Astrocyte (in vitro differentiated cells and primary cell): ENCODE results near the gene TNFAIP2. TPM values are rescaled to one million over a fixed set of nuclear protein-coding genes. Genes with fewer than 3 reads are reported as not detected.
A peak's percentile ranks its signal among the peaks of the same experiment; 100 is the strongest.

Experiments used
- DNase-seq: peaks from one replicate; pipeline ENCODE4 v3.0.0-alpha.2; 2010; ENCODE audit warnings: low read depth
- FAIRE-seq: peaks from 2 replicates; lab custom pipeline; 2011; peaks lifted over from hg19 to GRCh38; lab: Jason Lieb, UNC
- H2AFZ ChIP-seq: 2 replicates; pipeline ENCODE4 v1.6.0; 2012; ENCODE audit warnings: low read depth, low read length, inconsistent platforms
- H3K27ac ChIP-seq: 2 replicates; pipeline ENCODE4 v1.5.1; 2011; ENCODE audit warnings: low read depth, low read length, inconsistent platforms
- H3K27me3 ChIP-seq: 2 replicates; pipeline ENCODE4 v1.6.0; 2011; ENCODE audit warnings: low read length, inconsistent platforms; ENCODE audit not compliant: insufficient read depth
- H3K36me3 ChIP-seq: 2 replicates; pipeline ENCODE4 v1.5.1; 2011; ENCODE audit warnings: low read length, inconsistent platforms; ENCODE audit not compliant: insufficient read depth
- H3K4me1 ChIP-seq: 2 replicates; pipeline ENCODE4 v1.5.1; 2011; ENCODE audit warnings: low read length, inconsistent platforms; ENCODE audit not compliant: insufficient read depth
- H3K4me2 ChIP-seq: 2 replicates; pipeline ENCODE4 v1.6.0; 2012; ENCODE audit warnings: low read length, inconsistent platforms
- H3K4me3 ChIP-seq: 2 replicates; pipeline ENCODE4 v1.5.1; 2011; ENCODE audit warnings: low read depth, mild to moderate bottlenecking, low read length, inconsistent platforms; ENCODE audit not compliant: insufficient read depth
- H3K79me2 ChIP-seq: 2 replicates; pipeline ENCODE4 v1.6.0; 2012; ENCODE audit warnings: mild to moderate bottlenecking, low read length, inconsistent platforms; ENCODE audit not compliant: insufficient read depth
- H3K9ac ChIP-seq: 2 replicates; pipeline ENCODE4 v1.6.0; 2012; ENCODE audit warnings: mild to moderate bottlenecking, low read length, inconsistent platforms
- H3K9me3 ChIP-seq: 2 replicates; pipeline ENCODE4 v1.5.1; 2012; ENCODE audit warnings: low read depth, mild to moderate bottlenecking, low read length, inconsistent platforms; ENCODE audit not compliant: insufficient read depth
- H4K20me1 ChIP-seq: 2 replicates; pipeline ENCODE4 v1.6.0; 2012; ENCODE audit warnings: low read length, inconsistent platforms; ENCODE audit not compliant: insufficient read depth
- H3K27ac Mint-ChIP-seq: one replicate; pipeline ENCODE4 v1.8.0; 2021; ENCODE audit warnings: mild to moderate bottlenecking, mixed read lengths; ENCODE audit not compliant: unreplicated experiment
- H3K27me3 Mint-ChIP-seq: one replicate; pipeline ENCODE4 v1.8.0; 2021; ENCODE audit warnings: low read depth, mixed read lengths; ENCODE audit not compliant: unreplicated experiment
- H3K36me3 Mint-ChIP-seq: one replicate; pipeline ENCODE4 v1.8.0; 2021; ENCODE audit warnings: low read depth, mixed read lengths; ENCODE audit not compliant: unreplicated experiment
- H3K4me1 Mint-ChIP-seq: one replicate; pipeline ENCODE4 v1.8.0; 2021; ENCODE audit warnings: low read depth, mixed read lengths; ENCODE audit not compliant: unreplicated experiment
- H3K4me3 Mint-ChIP-seq: one replicate; pipeline ENCODE4 v1.8.0; 2021; ENCODE audit warnings: mild to moderate bottlenecking, moderate library complexity, mixed read lengths; ENCODE audit not compliant: unreplicated experiment
- H3K9me3 Mint-ChIP-seq: one replicate; pipeline ENCODE4 v1.8.0; 2021; ENCODE audit warnings: mild to moderate bottlenecking, mixed read lengths; ENCODE audit not compliant: unreplicated experiment
- EZH2 ChIP-seq: IDR thresholded peaks from 2 replicates; pipeline ENCODE4 v1.6.1; 2012; ENCODE audit warnings: mild to moderate bottlenecking, low read length, inconsistent platforms; ENCODE audit not compliant: insufficient read depth
- total RNA-seq: library from RNA; stranded (reverse); gene quantifications from 2 replicates; pipeline ENCODE4 v1.2.1, GENCODE V29; 2021
- TF ChIP-seq, protein P1 (sequence below): IDR thresholded peaks from 2 replicates; pipeline ENCODE4 v1.5.1; 2011; ENCODE audit warnings: low read depth, mild to moderate bottlenecking, inconsistent platforms, low read length, moderate library complexity; ENCODE audit not compliant: insufficient read depth

The TNFAIP2 gene
- total RNA-seq, 1 donor from 2014 or later = 29.5 TPM

- Mint-ChIP-seq H3K9me3 (no peaks in the 10 kb centered on the region), H3K4me1 (peaks cover 19% of the 10 kb centered on the region), H3K27me3 (peaks cover 27% of the 10 kb centered on the region), H3K27ac (no peak overlapping the region), H3K36me3 (peaks cover 10% of the 10 kb centered on the region), H3K4me3 (no peak overlapping the region)
- H3K36me3 ChIP-seq = no peaks in the 10 kb centered on the region
- peaks cover 39% of the 10 kb centered on the region for H3K4me1 ChIP-seq
- FAIRE-seq = no peak
- H2AFZ ChIP-seq = no peak overlapping the region
- no peak overlapping the region for H3K9ac ChIP-seq
- H3K9me3 ChIP-seq = no peaks in the 10 kb centered on the region
- no peak for TF ChIP-seq EZH2
- TF ChIP-seq, protein P1, sequence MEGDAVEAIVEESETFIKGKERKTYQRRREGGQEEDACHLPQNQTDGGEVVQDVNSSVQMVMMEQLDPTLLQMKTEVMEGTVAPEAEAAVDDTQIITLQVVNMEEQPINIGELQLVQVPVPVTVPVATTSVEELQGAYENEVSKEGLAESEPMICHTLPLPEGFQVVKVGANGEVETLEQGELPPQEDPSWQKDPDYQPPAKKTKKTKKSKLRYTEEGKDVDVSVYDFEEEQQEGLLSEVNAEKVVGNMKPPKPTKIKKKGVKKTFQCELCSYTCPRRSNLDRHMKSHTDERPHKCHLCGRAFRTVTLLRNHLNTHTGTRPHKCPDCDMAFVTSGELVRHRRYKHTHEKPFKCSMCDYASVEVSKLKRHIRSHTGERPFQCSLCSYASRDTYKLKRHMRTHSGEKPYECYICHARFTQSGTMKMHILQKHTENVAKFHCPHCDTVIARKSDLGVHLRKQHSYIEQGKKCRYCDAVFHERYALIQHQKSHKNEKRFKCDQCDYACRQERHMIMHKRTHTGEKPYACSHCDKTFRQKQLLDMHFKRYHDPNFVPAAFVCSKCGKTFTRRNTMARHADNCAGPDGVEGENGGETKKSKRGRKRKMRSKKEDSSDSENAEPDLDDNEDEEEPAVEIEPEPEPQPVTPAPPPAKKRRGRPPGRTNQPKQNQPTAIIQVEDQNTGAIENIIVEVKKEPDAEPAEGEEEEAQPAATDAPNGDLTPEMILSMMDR = no peak
- DNase-seq = no peak
- H3K4me2 ChIP-seq = peak overlapping the region; percentile 78
- H3K27me3 ChIP-seq = no peaks in the 10 kb centered on the region
- H4K20me1 ChIP-seq = peaks cover 65% of the 10 kb centered on the region
- H3K4me3 ChIP-seq = peak overlapping the region; percentile 10
- no peaks in the 10 kb centered on the region for H3K79me2 ChIP-seq
- H3K27ac ChIP-seq = no peak overlapping the region
Measured at GRCh38 chr14:103126873-103127304, 3.6 kb downstream of the TNFAIP2 start.

GRCh38 chr14:103127356-103127755 lies 4.1 kb downstream of the TNFAIP2 start:
- no peak overlapping the region for H3K9ac ChIP-seq
- no peak overlapping the region for H2AFZ ChIP-seq
- peaks cover 17% of the 10 kb centered on the region for H3K4me1 Mint-ChIP-seq
- no peaks in the 10 kb centered on the region for H3K27me3 ChIP-seq
- peaks cover 27% of the 10 kb centered on the region for H3K27me3 Mint-ChIP-seq
- H3K27ac ChIP-seq = no peak overlapping the region
- H3K4me1 ChIP-seq = peaks cover 34% of the 10 kb centered on the region
- DNase-seq (no peak), FAIRE-seq (no peak)
- no peak overlapping the region for H3K4me3 ChIP-seq
- peak overlapping the region; percentile 26 for H3K27ac Mint-ChIP-seq
- peaks cover 10% of the 10 kb centered on the region for H3K36me3 Mint-ChIP-seq
- H3K4me3 Mint-ChIP-seq = peak overlapping the region; percentile 20
- peaks cover 65% of the 10 kb centered on the region for H4K20me1 ChIP-seq
- no peaks in the 10 kb centered on the region for H3K9me3 Mint-ChIP-seq
- no peak for TF ChIP-seq EZH2
- TF ChIP-seq, protein P1 = no peak
- no peaks in the 10 kb centered on the region for H3K9me3 ChIP-seq
- no peaks in the 10 kb centered on the region for H3K79me2 ChIP-seq
- no peaks in the 10 kb centered on the region for H3K36me3 ChIP-seq
- H3K4me2 ChIP-seq = peak overlapping the region; percentile 78

DNA sequence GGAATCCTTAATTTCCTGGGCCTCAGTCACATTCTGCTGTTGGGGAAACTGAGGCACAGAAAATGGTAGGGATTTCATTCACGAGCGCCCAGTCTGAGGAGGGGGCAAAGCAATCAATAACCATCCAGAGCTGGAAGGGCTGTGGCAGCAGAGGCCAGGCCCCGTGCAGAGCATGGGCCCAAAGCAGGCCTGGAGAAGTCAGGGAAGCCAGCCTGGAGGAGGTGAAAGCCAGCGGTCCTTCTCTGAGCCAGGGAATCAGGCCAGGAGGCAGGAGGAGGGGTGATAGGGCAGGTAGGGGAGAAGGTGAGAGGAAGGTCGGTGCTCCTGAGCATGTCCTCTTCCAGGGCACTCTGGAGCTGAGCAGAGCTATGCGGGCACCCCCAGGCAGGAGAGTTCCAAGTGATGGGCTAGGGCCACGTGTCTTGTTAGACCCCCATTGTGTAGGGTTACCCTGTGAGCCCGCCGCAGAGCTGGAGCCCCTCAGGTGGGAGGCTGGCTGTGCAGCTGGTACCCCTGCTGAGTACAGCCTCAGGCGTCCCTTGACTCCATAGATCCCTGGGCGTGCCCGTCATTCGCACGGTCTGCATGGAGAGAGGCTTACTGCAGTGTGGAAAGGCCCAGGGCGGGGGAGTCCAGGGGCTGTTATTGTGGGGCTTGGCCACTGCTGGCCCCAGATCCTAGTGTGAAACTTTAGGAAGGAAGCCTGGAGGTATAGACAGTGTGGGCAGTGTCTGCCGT lies 4.8 kb downstream of the TNFAIP2 start:
- peaks cover 27% of the 10 kb centered on the region for H3K27me3 Mint-ChIP-seq
- H3K4me1 ChIP-seq = peaks cover 28% of the 10 kb centered on the region
- no peaks in the 10 kb centered on the region for H3K79me2 ChIP-seq
- peaks cover 14% of the 10 kb centered on the region for H3K36me3 Mint-ChIP-seq
- H4K20me1 ChIP-seq = peaks cover 65% of the 10 kb centered on the region
- peak overlapping the region; percentile 20 for H3K4me3 Mint-ChIP-seq
- H3K27me3 ChIP-seq = no peaks in the 10 kb centered on the region
- H3K36me3 ChIP-seq = no peaks in the 10 kb centered on the region
- TF ChIP-seq, protein P1 = no peak
- TF ChIP-seq EZH2 = no peak
- H3K9me3 ChIP-seq = no peaks in the 10 kb centered on the region
- FAIRE-seq (no peak), DNase-seq (no peak)
- no peak overlapping the region for H3K27ac ChIP-seq
- H2AFZ ChIP-seq = no peak overlapping the region
- peak overlapping the region; percentile 78 for H3K4me2 ChIP-seq
- no peak overlapping the region for H3K4me3 ChIP-seq
- peak overlapping the region; percentile 26 for H3K27ac Mint-ChIP-seq
- H3K9ac ChIP-seq = no peak overlapping the region
- H3K4me1 Mint-ChIP-seq = peaks cover 17% of the 10 kb centered on the region
- H3K9me3 Mint-ChIP-seq = no peaks in the 10 kb centered on the region
